GM20000 (cell line): Measurements from ENCODE around the gene TMEM131L.
"Not testable (repeated sequence)": the region's sequence is repeated elsewhere in the genome, so short reads cannot be mapped to it uniquely, and the experiment has no call there.

Source experiments
- DNase-seq: peaks from one replicate; pipeline ENCODE4 v3.0.0; 2012; ENCODE audit warnings: low spot score
- TF ChIP-seq, protein P1 (sequence below): IDR thresholded peaks from 2 replicates; pipeline ENCODE4 v1.5.1; 2012; ENCODE audit warnings: mild to moderate bottlenecking, control low read depth; ENCODE audit errors: extremely low read depth, missing control alignments

TMEM131L gene

DNA sequence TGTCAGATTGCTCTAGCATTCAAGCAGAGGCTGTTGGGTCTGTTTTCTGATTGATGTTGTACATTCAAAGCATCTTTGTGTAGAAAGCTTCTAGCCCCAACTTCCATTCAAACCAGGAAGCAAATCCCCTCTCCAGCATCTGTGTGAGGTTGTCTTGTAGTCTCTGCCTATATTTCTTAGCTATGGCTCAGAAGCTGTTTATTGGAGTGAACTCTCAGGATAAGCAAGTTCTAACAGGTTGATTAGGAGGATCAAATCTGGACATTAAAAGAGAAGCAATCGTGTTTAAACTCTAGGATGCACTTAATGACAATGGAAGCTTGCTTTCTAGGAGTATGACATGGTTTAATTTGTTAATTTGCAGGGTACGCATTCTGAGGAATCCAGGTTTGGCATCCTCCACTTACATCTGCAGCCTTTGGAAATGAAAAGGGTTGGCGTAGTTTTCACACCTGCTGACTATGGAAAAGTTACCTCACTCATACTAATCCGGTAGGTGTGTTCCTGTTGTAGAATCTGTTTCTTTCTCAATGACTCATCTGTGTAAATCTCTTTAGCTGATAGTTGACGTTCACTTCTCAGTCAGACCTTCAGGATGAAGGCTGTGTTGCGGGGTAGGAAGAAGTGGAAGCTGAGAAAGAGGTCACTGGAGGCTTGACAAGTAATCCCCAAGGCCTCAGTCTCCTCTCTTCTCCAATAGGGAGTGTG is 129.9 kb downstream of the TMEM131L start:
- no peak for DNase-seq
- TF ChIP-seq, protein P1, sequence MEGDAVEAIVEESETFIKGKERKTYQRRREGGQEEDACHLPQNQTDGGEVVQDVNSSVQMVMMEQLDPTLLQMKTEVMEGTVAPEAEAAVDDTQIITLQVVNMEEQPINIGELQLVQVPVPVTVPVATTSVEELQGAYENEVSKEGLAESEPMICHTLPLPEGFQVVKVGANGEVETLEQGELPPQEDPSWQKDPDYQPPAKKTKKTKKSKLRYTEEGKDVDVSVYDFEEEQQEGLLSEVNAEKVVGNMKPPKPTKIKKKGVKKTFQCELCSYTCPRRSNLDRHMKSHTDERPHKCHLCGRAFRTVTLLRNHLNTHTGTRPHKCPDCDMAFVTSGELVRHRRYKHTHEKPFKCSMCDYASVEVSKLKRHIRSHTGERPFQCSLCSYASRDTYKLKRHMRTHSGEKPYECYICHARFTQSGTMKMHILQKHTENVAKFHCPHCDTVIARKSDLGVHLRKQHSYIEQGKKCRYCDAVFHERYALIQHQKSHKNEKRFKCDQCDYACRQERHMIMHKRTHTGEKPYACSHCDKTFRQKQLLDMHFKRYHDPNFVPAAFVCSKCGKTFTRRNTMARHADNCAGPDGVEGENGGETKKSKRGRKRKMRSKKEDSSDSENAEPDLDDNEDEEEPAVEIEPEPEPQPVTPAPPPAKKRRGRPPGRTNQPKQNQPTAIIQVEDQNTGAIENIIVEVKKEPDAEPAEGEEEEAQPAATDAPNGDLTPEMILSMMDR, result no peak

DNA sequence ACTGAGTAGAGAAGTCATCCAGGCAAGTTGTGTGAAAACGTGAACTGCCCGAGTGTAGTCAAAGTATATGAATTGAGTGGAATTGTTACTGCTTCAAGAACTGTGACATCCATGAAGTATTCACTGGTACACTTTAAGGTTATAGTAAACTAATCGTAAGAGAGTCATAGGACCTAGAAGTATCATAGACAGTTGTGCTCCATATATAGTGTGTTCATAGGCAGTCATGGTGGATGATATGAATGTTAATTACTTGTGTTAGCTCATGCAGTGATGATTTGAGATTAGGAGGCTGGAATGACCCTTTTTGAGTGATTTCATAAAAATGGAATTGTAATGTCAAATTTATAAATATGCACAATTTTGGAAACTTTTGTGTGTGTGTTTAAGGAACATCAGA is 136.6 kb downstream of the TMEM131L start:
- TF ChIP-seq, protein P1, result no peak

DNA sequence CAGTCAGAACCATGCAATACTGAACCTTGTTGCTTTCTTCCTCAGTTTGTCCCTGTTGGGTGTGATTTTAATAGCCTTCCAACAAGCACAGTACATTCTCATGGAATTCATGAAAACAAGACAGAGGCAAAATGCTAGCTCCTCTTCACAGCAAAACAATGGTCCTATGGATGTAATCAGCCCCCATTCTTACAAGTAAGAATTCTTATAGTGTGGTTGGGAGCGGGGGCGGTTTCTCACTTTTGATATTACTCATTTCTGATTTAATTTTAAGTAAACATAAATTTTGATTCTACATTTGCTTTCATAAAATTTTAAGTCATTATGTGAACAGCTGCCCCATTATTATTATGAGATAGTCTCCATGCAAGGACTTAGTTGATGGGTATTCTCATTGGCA is 137.1 kb downstream of the TMEM131L start:
- DNase-seq, result no peak
- TF ChIP-seq, protein P1, result no peak

More for the DNA sequence above, 136.6 kb downstream of the TMEM131L start:
- no peak for DNase-seq

DNA sequence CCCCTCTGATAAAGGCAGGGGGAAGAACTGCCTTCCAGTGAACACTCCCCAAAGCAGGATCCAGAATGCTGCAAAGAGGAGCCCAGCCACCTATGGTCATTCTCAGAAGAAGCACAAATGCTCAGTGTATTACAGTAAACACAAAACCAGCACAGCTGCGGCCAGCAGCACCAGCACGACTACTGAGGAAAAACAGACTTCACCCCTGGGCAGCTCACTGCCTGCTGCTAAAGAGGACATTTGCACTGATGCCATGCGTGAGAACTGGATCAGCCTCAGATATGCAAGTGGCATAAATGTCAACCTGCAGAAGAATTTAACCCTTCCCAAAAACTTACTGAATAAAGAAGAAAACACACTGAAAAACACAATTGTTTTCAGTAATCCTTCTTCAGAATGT is 137.7 kb downstream of the TMEM131L start:
- TF ChIP-seq, protein P1, result no peak
- no peak for DNase-seq

DNA sequence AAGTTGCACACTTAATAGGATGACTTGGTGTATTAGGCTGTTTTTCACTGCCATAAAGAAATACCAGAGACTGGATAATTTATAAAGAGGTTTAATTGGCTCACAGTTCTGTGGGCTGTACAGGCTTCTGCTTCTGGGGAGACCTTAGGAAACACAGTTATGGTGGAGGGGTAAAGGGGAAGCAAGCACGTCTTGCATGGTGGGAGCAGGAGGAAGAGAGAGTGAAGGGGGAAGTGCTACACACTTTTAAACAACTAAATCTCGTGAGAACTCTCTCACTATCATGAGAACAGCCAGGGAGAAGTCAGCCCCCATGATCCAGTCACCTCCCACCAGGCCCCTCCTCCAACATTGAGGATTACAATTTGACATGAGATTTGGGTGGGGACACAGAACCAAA is 142.9 kb downstream of the TMEM131L start:
- DNase-seq, result not testable (repeated sequence)

DNA sequence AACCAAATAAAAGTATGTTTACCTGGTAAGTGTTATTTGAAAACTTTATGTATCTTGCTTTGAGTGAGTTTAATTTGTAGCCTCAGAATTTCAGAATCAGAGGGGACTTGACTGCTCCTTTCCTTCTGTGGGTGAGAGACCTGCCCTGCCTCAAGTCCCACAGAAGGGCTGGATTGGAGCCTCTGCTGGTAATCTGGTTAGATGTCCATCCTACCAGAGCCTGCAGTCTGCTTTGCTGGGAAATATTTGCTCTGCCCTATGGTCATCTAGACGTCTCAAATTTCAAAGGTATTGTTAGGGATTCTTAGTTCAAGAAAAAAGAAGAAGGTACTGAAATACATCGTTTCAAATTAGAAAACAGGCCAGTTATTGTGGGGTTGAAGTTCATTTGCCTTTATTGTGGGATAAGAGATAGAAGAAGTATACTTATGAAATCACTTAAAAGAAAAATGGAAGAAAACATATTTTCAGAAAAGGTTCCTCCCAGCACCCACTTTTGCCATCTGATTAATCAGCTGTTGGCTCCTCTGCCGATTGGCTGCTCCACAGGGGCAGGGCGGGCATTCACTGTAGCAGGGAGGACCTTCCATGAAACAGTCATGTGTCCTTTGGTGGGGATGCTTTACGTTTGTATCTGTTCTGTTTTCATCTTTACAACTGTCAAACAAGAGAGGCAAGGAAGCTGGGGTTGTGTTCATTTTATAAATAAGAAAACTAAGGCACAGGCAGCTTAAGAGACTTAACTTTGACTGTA is 144.6 kb downstream of the TMEM131L start:
- TF ChIP-seq, protein P1, result no peak
- DNase-seq, result no peak

DNA sequence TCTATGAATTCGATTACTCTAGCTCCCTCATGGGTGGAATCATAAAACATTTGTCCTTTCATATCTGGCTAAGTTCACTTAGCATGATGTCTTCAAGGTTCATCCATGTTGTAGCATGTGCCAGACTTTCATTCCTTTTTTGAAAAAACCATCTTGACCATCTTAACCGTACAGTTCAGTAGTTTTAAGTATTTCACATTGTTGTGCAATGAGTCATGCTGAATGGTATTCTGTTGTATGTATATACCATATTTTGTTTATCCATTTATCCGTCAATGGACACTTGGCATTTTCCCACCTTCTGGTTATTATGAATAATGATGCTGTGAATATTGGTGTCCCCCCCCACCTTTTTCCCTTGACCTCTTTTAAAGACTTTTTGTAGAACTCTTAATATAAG is 145.5 kb downstream of the TMEM131L start:
- DNase-seq, result no peak
- TF ChIP-seq, protein P1, result no peak
